PC-3 (cell line): Measurements from ENCODE around the gene LYPD3.

Experiments used
- EZH2 ChIP-seq: fragments of 300-600 bp; sonication (generic); IDR thresholded peaks from one replicate; pipeline ENCODE4 v1.6.1; 2017; ENCODE audit warnings: antibody characterized with exemption, mild to moderate bottlenecking, low read length; ENCODE audit not compliant: unreplicated experiment
- EZH2phosphoT487 ChIP-seq: fragments of 300-600 bp; sonication (generic); IDR thresholded peaks from 2 replicates; pipeline ENCODE4 v1.6.1; 2018; ENCODE audit warnings: mild to moderate bottlenecking, antibody characterized with exemption, low read length, borderline replicate concordance
- TF ChIP-seq, protein P1 (sequence below): fragments of 300-600 bp; sonication (generic); conservative IDR thresholded peaks from 2 replicates; pipeline ENCODE4 v1.5.1; 2017; ENCODE audit warnings: antibody characterized with exemption, low read depth, mild to moderate bottlenecking, low read length

DNA sequence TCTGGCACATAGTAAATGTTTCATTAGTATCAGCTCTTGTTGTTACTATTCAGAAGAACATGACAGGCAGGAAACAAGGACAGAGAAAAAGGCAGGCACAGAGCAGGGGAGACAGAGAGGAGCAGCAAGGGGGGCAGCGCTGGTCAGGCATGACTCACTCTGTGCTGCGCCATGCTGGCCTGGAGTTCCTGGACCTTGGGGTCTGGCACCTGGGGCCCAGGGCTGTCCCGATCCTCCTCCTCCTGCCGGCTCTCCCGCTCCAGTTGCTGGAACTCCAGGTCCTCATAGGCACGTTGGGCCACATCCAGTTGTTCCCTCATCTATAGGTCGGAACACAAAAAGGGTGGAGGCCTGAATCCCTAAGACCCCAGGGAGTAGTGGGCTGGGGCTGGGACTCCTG, 31.6 kb upstream of the LYPD3 start:
- TF ChIP-seq, protein P1, sequence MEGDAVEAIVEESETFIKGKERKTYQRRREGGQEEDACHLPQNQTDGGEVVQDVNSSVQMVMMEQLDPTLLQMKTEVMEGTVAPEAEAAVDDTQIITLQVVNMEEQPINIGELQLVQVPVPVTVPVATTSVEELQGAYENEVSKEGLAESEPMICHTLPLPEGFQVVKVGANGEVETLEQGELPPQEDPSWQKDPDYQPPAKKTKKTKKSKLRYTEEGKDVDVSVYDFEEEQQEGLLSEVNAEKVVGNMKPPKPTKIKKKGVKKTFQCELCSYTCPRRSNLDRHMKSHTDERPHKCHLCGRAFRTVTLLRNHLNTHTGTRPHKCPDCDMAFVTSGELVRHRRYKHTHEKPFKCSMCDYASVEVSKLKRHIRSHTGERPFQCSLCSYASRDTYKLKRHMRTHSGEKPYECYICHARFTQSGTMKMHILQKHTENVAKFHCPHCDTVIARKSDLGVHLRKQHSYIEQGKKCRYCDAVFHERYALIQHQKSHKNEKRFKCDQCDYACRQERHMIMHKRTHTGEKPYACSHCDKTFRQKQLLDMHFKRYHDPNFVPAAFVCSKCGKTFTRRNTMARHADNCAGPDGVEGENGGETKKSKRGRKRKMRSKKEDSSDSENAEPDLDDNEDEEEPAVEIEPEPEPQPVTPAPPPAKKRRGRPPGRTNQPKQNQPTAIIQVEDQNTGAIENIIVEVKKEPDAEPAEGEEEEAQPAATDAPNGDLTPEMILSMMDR, result no peak
- TF ChIP-seq EZH2 (no peak), EZH2phosphoT487 (no peak)
